Upper lobe of left lung (tissue), 4 donors: ENCODE data around the gene OTUD7B.

ENCODE experiments used
- CTCF ChIP-seq, 6 experiments: fragments of 450-650 bp in 4 of 6; fragments of 200-600 bp in 2 of 6; sonication (generic) in 2 of 6; IDR thresholded peaks; one replicate each; pipeline ENCODE4 v1.5.1; 2016 to 2019; ENCODE audit warnings: antibody characterized with exemption in 6 of 6
- EP300 ChIP-seq, 4 donors: sonication (generic); formaldehyde crosslinking; IDR thresholded peaks; one replicate each; pipeline ENCODE4 v1.5.1; 2017; ENCODE audit warnings: antibody characterized with exemption in 4 of 4, control low read depth in 2 of 4
- POLR2A ChIP-seq, 4 donors: fragments of 450-650 bp; IDR thresholded peaks; one replicate each; pipeline ENCODE4 v1.5.1; 2016 to 2017; ENCODE audit warnings: antibody characterized with exemption in 4 of 4, mild to moderate bottlenecking in 2 of 4
- POLR2AphosphoS5 ChIP-seq, 2 donors: sonication (generic); formaldehyde crosslinking; IDR thresholded peaks; one replicate each; pipeline ENCODE4 v1.5.1; 2017; ENCODE audit warnings: antibody characterized with exemption in 2 of 2

GRCh38 chr1:149932474-149932873 lies 78.1 kb downstream of the OTUD7B start:
- no peak for TF ChIP-seq POLR2AphosphoS5 (IDR thresholded peaks at IDR 0.05)
- no peak for TF ChIP-seq CTCF (IDR thresholded peaks at IDR 0.05)
- TF ChIP-seq POLR2A (IDR thresholded peaks at IDR 0.05) = no peak
- no peak for TF ChIP-seq EP300 (IDR thresholded peaks at IDR 0.05)
